Activated CD4-positive, alpha-beta T cell treated with anti-CD3 and anti-CD28 coated beads, Interleukin-2, amount 50 U/mL, for 48 hours (primary cell): ENCODE data around the gene GHDC.
"Not testable (repeated sequence)": the region's sequence is repeated elsewhere in the genome, so short reads cannot be mapped to it uniquely, and the experiment has no call there.

Source experiments
- DNase-seq, 2 experiments: peaks; one replicate each; pipeline ENCODE4 v3.0.0-alpha.2; 2020

Gene GHDC

DNA sequence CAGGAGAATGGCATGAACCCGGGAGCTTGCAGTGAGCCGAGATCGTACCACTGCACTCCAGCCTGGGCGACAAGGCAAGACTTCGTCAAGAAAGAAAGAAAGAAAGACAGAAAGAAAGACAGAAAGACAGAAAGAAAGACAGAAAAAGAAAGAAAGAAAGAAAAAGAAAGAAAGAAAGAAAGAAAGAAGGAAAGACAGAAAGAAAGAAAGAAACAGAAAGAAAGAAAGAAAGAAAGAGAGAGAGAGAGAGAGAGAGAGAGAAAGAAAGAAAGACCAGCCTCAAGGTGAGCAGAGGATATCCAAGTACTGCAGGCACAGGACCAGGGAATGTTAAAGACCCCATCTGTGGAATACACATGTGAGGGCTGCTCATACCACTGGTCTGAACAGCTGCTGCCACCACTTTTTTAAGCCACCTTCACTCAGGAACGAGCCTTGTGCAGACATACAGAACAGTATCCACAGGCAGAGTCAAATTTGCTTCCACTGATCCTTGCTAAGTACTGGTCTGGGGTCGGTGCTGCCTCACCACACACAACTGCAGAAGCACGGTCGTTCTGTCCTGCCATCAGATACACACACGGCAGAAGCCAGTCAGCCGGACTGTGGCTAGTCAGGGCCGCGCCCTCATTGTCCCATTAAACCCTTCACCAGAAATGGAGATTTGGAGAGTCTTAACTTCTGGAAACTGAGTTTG lies 47.2 kb downstream of the GHDC start:
- DNase-seq, result no peak

DNA sequence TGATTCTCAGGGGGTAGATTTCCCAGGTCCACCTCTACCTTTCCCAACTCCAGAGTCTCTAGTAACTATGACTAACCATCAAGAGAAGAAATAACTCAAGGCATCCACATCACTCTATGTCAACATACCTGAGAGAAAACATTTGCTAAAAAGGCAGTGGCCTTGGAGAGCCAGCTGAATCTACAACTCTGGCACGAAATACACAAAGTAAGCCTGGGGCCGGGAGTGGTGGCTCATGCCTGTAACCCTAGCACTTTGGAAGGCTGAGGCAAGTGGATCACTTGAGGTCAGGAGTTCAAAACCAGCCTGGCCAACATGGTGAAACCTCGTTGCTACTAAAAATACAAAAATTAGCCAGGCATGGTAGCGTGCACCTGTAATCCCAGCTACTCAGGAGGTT lies 51.2 kb downstream of the GHDC start:
- not testable (repeated sequence) for DNase-seq

DNA sequence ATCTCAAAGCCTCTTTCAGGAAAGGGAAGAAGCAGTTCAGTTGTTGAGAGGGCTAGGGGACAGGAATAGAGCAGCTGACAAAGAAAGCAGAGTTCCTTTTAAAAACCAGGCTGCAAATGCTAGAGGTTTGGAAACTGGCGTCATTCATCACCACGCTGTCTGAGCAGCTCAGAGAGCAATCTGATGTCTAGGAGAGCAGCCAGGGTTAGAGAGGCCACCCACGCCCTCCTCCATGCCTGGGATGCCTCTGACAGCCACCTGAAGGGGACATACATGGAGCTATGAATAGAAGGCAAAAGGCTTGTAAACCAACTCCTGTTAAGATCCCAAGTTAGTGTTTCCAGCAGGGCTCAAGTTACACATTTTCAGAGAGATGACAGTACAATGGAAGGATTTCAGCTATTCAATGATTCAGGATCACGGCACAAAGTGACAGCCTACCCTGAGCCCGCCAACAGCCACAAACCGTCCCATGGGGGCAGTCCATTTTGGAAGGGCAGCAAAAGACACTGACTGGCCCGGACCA lies 51.9 kb downstream of the GHDC start:
- DNase-seq, result no peak

DNA sequence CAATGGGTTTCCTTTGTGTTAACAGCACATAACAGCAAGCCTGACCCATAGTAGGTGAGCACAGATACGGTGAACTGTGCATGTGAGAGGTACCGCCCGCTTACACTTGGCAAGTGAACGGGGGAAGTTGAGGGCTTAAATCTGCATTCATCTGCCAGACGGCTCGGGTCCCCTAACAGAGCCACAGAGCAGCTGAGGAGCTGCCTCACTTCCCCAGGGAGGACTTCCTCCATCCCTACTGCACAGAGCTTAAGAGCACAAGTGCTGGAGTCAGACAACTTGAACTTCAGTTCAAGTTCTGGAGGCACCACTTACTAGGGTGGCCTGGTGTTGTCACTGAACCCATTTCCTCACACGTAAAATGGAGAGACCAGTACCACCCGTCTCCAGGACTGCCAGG lies 52.9 kb downstream of the GHDC start:
- DNase-seq, result no peak

DNA sequence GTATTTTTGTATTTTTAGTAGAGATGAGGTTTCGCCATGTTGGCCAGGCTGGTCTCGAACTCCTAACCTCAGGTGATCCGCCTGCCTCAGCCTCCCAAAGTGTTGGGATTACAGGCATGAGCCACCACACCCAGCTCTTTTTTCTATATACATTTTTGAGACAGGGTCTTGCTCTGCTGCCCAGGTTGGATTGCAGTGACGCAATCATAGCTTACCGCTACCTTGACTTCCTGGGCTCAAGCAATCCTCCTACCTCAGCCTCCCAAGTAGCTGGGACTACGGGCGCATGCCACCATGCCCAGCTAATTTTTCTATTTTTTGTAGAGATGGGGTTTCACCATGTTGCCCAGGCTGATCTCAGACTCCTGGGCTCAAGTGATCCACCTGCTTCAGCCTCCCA lies 53.6 kb downstream of the GHDC start:
- DNase-seq, result not testable (repeated sequence)
